Glomerular visceral epithelial cell (primary cell): ENCODE measurements around the gene XPNPEP3.
"Not testable (repeated sequence)": the region's sequence is repeated elsewhere in the genome, so short reads cannot be mapped to it uniquely, and the experiment has no call there.

Experiments used
- DNase-seq: peaks from one replicate; pipeline ENCODE4 v3.0.0-alpha.2; 2016; ENCODE audit errors: extremely low spot score

Gene XPNPEP3

GRCh38 chr22:40856513-40857308, at the start of gene XPNPEP3, which contains the start of gene ST13:
Gene XPNPEP3, plus strand, starts transcription at chr22:40857148. Its CDS starts 34 bp downstream, at chr22:40857182.
Gene ST13, minus strand, starts transcription at chr22:40856639. Its CDS starts 99 bp downstream, at chr22:40856540.
- peak; percentile 93 for DNase-seq

DNA sequence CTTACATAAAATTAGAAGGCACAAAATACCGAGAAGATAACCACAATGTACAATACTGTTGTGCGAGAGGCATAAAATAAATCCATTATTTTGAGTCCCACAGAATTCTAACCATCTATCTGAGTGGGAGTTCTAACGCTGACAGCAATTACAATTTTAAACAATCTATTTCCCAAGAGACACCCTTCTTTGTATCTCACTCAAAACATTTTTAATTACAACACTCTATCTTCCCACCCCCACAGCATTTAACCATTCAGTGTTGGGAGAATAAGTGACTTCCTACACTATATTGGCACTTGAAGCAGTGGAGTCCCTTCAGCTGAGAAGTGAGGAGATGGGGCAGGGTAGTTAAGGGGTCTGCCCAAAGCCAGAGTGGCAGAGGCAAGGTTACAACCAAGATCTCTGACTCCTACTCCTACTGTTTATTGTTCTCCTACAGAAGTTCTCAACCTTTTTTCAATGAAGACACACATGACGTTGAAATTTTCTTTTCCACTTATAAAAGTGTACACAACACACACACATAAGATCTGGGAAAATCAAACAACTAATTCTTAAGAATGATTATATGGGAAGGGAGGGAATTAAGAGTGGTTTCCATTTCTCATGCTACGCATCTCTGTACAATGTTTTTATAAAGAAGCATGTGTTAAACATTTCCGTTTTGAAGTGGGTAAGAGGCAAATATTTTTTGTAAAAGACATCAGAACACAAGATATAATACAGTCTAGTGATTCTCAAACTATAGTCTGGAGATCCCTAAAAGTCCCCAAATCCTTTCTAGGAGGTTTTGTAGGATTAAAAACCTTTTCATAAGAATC, 48.7 kb upstream of the XPNPEP3 start:
- no peak for DNase-seq

GRCh38 chr22:40813912-40814315, 43.0 kb upstream of the XPNPEP3 start:
- no peak for DNase-seq

DNA sequence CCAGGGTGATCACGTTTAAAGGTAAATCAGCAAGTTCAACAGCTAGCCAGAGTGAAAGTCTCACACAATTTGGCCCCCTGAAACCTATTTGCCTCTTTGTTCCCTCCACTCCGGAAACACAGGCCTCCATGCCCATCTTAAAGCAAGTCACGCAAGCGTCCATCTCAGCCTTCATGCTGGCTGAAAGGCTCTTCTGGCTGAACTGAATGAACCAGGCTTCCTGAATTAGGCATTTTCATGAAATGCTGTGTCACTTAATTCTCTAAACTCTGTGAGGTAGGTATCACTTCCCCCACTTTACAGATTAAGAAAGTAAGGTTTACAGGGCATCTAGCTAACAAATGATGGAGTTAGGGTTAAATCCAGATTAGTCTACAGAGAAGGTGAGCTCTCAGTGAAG, 39.2 kb upstream of the XPNPEP3 start:
- DNase-seq = no peak

GRCh38 chr22:40818192-40818746, 38.7 kb upstream of the XPNPEP3 start:
- DNase-seq = no peak

DNA sequence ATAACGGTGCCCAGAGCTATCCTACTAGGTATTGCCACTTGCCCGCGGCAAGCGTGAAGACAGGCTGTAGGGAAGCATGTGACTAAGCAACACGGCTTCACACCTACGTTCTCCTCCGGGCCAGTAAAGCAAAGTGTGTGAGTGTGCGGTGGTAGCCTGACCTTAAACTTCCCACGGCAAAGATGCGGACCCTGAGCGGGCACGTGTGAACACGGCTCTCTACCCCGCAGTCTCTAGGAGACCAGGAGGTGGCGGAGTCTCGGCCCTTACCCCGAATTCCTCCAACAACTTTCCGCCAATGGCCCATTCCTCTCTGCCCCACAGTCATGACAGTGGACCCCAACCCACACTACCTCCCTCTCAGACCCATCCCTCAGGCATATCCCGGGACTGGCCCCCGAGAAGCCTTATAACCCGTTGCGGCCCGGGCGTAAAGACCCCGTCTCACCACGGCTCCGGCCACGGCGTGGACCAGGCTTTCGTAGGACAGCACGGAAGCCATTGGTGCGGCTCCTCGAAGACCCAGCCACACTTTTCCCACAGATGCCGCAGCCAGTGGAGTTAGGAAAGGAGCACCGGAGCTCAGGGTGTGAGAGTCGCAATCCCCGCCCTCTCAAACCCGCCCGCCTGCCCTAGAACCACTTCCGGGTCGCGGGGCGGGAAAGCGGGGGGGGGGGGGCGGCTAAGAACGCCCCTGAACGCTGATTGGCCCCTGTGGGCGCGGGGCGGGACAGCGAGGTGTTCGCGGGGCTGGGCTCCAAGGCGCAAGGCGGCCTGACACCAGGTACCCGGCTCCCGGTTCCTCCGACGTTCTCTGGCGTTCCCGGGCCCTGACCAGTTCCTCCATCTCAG, 38.0 kb upstream of the XPNPEP3 start, which contains the start of gene SLC25A17:
Gene SLC25A17, minus strand, starts transcription at position 600 of the 852 bp plus-strand sequence. Its CDS starts 98 bp downstream, at position 502.
- peak; percentile 87 for DNase-seq

GRCh38 chr22:40819599-40820140, 37.3 kb upstream of the XPNPEP3 start:
- DNase-seq = no peak

- no peak for DNase-seq
Measured at GRCh38 chr22:40823426-40823825, 33.5 kb upstream of the XPNPEP3 start.

GRCh38 chr22:40826292-40826691, 30.7 kb upstream of the XPNPEP3 start:
- not testable (repeated sequence) for DNase-seq

DNA sequence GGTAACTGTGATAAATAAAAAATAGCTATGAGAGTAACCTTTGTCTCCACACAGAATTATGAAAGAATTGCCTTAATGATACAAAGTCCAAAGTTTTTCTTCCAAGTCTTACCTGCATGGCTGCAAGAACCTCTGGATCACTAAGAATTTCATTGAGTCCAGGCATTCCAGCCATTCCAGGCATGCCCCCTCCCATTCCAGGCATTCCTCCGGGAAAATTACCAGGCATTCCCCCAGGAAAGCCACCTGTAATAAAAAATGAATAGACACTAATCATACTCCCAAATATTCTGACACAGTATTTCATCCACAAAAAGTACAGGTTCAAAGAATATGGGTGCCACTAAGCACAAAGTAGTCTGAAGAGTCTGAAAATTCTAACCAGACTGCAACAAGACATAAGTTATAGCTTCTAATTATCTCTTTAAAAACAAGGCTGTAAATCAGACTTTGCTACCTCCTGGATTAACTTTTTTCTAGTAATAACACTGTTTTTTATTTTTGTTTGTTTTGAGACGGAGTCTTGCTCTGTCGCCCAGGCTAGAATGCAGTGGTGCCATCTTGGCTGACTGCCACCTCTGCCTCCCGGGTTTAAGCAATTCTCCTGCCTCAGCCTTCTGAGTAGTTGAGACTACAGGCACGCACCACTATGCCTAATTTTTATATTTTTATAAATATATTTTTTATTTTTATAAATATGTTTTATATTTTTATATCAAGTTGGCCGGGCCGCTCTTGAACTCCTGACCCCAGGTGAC, 29.8 kb upstream of the XPNPEP3 start:
- no peak for DNase-seq

- DNase-seq = no peak
Measured at GRCh38 chr22:40829131-40829530, 27.8 kb upstream of the XPNPEP3 start.

DNA sequence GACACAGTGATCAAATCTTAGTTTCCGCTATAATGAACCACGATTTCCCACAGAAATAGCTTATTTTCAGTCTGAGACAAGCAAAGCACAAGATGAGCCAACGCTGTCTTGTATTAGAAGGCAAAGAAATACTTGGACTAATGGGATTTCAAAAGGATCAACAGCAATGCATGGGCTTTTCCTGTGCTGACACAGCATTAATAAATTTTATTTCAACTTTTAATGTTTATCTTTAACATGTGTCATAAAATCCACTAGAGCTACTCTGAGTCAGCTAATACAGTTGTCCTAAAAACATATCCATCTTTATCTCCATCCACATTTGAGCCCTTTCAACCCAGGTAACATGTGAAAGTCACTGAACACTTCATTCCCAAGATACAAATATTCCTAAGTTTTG, 22.3 kb upstream of the XPNPEP3 start:
- DNase-seq = no peak

DNA sequence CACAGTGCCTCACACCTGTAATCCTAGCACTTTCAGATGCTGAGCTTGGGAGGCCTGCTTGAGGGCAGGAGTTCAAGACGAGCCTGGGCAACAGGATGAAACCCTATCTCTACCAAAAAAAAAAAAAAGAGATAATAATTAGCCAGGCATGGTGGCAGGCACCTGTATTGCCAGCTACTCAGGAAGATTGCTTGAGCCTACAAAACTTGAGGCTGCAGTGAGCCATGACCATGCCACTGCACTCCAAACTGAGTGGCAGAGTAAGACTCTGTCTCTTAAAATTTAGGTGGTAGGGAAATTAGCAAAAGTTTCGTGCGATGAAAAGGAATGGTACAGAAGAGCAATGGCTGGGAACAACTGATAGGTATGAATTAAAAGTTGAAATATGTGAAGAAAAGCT, 18.5 kb upstream of the XPNPEP3 start:
- no peak for DNase-seq

GRCh38 chr22:40844951-40845350, 12.0 kb upstream of the XPNPEP3 start:
- DNase-seq = no peak

DNA sequence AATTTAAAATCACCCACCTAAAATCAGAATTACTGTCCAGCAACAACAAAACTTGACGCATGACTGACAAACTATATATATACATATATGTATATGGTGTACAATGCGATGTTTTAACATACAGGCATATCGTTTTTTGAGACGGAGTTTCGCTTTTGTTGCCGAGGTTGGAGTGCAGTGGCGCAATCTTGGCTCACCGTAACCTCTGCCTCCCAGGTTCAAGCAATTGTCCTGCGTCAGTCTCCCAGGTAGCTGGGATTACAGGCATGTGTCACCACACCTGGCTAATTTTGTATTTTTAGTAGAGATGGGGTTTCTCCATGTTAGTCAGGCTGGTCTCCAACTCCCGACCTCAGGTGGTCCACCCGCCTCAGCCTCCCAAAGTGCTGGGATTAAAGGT, 11.1 kb upstream of the XPNPEP3 start:
- DNase-seq = not testable (repeated sequence)

- DNase-seq = no peak
Measured at GRCh38 chr22:40853333-40853732, 3.6 kb upstream of the XPNPEP3 start.

GRCh38 chr22:40853961-40854360, 3.0 kb upstream of the XPNPEP3 start:
- DNase-seq = no peak

GRCh38 chr22:40855071-40855978, 1.6 kb upstream of the XPNPEP3 start:
- DNase-seq = no peak

- peak; percentile 20 for DNase-seq
Measured at GRCh38 chr22:40855979-40856512, 902 bp upstream of the XPNPEP3 start.
